Mammary epithelial cell (primary cell): ENCODE data around the gene LIMS2.

Experiments used
- CTCF ChIP-seq, 2 donors: IDR thresholded peaks in 1 of 2; conservative IDR thresholded peaks in 1 of 2; 2 replicates each; pipeline ENCODE4 v1.5.1; 2011 to 2012; ENCODE audit warnings: inconsistent platforms in 2 of 2, low read length in 2 of 2, mild to moderate bottlenecking in 2 of 2, control low read depth in 1 of 2, low read depth in 1 of 2; ENCODE audit not compliant: insufficient read depth in 1 of 2; ENCODE audit errors: extremely low read depth in 1 of 2
- EZH2 ChIP-seq: IDR thresholded peaks from 2 replicates; pipeline ENCODE4 v1.6.1; 2012; ENCODE audit warnings: low read length, inconsistent platforms, borderline replicate concordance

DNA sequence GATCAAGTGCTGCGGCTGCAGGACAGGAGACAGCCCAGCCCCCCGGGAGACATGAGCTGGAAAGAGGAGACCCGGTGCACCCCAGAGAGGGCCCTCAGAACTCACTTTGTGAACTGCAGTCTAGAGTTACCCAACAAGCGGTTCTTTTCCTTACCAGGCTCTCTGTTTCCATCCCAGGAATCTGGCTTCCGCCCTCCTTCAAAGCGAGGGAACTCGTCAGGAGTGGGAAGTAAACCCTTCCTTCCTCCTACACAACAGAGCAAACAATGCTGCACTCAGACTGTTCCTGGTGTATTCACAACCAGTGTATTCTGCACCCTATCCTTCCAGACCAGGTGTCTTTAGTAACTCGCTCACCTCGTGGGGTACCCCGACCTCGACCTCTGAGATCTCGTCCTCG lies 34.0 kb upstream of the LIMS2 start:
- no peak for TF ChIP-seq CTCF (conservative IDR thresholded peaks at IDR 0.05 in 1 of 2, IDR thresholded peaks at IDR 0.05 in 1 of 2; ENCODE audit: extremely low read depth in 1 of 2, insufficient read depth in 1 of 2, low read depth in 1 of 2, low read length in 2 of 2)
- TF ChIP-seq EZH2 = no peak
